DND-41 (cell line): ENCODE results near the gene KLF15.

Source experiments
- ATAC-seq: fragments of 200-7000 bp; cut with Tn5 transposase; 3 replicates; pipeline ENCODE4 v1.9.1; 2021; ENCODE audit warnings: low read depth; ENCODE audit not compliant: insufficient read depth
- DNase-seq: peaks from one replicate; pipeline ENCODE4 v3.0.0-alpha.2; 2020
- H2AFZ ChIP-seq: 2 replicates; pipeline ENCODE4 v1.6.0; 2012; ENCODE audit warnings: low read depth, low read length
- H3K27ac ChIP-seq: 2 replicates; pipeline ENCODE4 v1.5.1; 2012; ENCODE audit warnings: low read length, inconsistent platforms
- H3K27me3 ChIP-seq: fragments of 200-600 bp; sonication (generic); 2 replicates; pipeline ENCODE4 v1.6.0; 2012; ENCODE audit warnings: low read length, mild to moderate bottlenecking, inconsistent platforms; ENCODE audit not compliant: insufficient read depth, poor library complexity
- H3K36me3 ChIP-seq: 2 replicates; pipeline ENCODE4 v1.5.1; 2012; ENCODE audit warnings: low read length, inconsistent platforms; ENCODE audit not compliant: insufficient read depth
- H3K4me1 ChIP-seq: 2 replicates; pipeline ENCODE4 v1.5.1; 2012; ENCODE audit warnings: mild to moderate bottlenecking, low read length; ENCODE audit not compliant: insufficient read depth
- H3K4me2 ChIP-seq: 2 replicates; pipeline ENCODE4 v1.6.0; 2012; ENCODE audit warnings: mild to moderate bottlenecking, moderate library complexity, low read length, inconsistent platforms; ENCODE audit not compliant: insufficient read depth
- H3K4me3 ChIP-seq, 2 experiments: fragments of 200-600 bp in 1 of 2; shearing (Covaris generic) in 1 of 2; 2 replicates each; pipeline ENCODE4 v1.5.1; 2012 to 2016; ENCODE audit warnings: inconsistent platforms in 2 of 2, low read length in 2 of 2, mild to moderate bottlenecking in 2 of 2, low read depth in 1 of 2, moderate library complexity in 1 of 2
- H3K79me2 ChIP-seq: 2 replicates; pipeline ENCODE4 v1.6.0; 2012; ENCODE audit warnings: low read length, inconsistent platforms; ENCODE audit not compliant: insufficient read depth
- H3K9ac ChIP-seq: 2 replicates; pipeline ENCODE4 v1.6.0; 2012; ENCODE audit warnings: low read depth, mild to moderate bottlenecking, inconsistent platforms, low read length, moderate library complexity
- H3K9me3 ChIP-seq: 2 replicates; pipeline ENCODE4 v1.5.1; 2012; ENCODE audit warnings: low read length, moderate library complexity, mild to moderate bottlenecking, inconsistent platforms; ENCODE audit not compliant: insufficient read depth, severe bottlenecking
- H4K20me1 ChIP-seq: 2 replicates; pipeline ENCODE4 v1.6.0; 2012; ENCODE audit warnings: low read length; ENCODE audit not compliant: insufficient read depth
- CTCF ChIP-seq: IDR thresholded peaks from 2 replicates; pipeline ENCODE4 v1.5.1; 2012; ENCODE audit warnings: borderline replicate concordance, low read length, moderate library complexity, mild to moderate bottlenecking; ENCODE audit not compliant: poor library complexity, severe bottlenecking; ENCODE audit errors: extremely low read depth
- EZH2 ChIP-seq: IDR thresholded peaks from 3 replicates; pipeline ENCODE4 v1.6.1; 2012; ENCODE audit warnings: borderline replicate concordance, low read depth, mild to moderate bottlenecking, moderate library complexity, low read length, inconsistent platforms; ENCODE audit not compliant: severe bottlenecking

The KLF15 gene

GRCh38 chr3:126392246-126392645 lies 35.0 kb upstream of the KLF15 start:
- no peak overlapping the region for H2AFZ ChIP-seq
- TF ChIP-seq EZH2 (no peak), CTCF (no peak)

GRCh38 chr3:126391631-126392030 lies 34.4 kb upstream of the KLF15 start:
- no peak overlapping the region for H2AFZ ChIP-seq
- ATAC-seq = no peak
- H3K4me3 ChIP-seq = no peak overlapping the region
- no peaks in the 10 kb centered on the region for H3K79me2 ChIP-seq
- no peaks in the 10 kb centered on the region for H4K20me1 ChIP-seq
- no peaks in the 10 kb centered on the region for H3K4me1 ChIP-seq
- DNase-seq = no peak
- H3K9ac ChIP-seq = no peak overlapping the region
- peaks cover 13% of the 10 kb centered on the region for H3K27me3 ChIP-seq
- TF ChIP-seq EZH2 (no peak), CTCF (no peak)
- H3K4me2 ChIP-seq = no peak overlapping the region
- no peak overlapping the region for H3K27ac ChIP-seq
- no peaks in the 10 kb centered on the region for H3K9me3 ChIP-seq
- H3K36me3 ChIP-seq = no peaks in the 10 kb centered on the region

More at GRCh38 chr3:126392246-126392645, 35.0 kb upstream of the KLF15 start:
- Histone ChIP-seq H3K4me3 (no peak overlapping the region), H3K79me2 (no peaks in the 10 kb centered on the region), H3K9ac (no peak overlapping the region), H3K27me3 (peaks cover 13% of the 10 kb centered on the region), H3K4me2 (no peak overlapping the region), H3K9me3 (no peaks in the 10 kb centered on the region), H3K4me1 (no peaks in the 10 kb centered on the region), H3K36me3 (no peaks in the 10 kb centered on the region), H4K20me1 (no peaks in the 10 kb centered on the region), H3K27ac (no peak overlapping the region)
- ATAC-seq (no peak), DNase-seq (no peak)

GRCh38 chr3:126390751-126391150 lies 33.5 kb upstream of the KLF15 start:
- TF ChIP-seq EZH2 = no peak
- no peak for TF ChIP-seq CTCF
- no peaks in the 10 kb centered on the region for H3K79me2 ChIP-seq
- H3K9ac ChIP-seq = no peak overlapping the region
- H3K9me3 ChIP-seq = no peaks in the 10 kb centered on the region
- no peak overlapping the region for H2AFZ ChIP-seq
- DNase-seq (no peak), ATAC-seq (no peak)
- no peak overlapping the region for H3K4me2 ChIP-seq
- no peaks in the 10 kb centered on the region for H4K20me1 ChIP-seq
- H3K36me3 ChIP-seq = no peaks in the 10 kb centered on the region
- H3K27me3 ChIP-seq = peaks cover 13% of the 10 kb centered on the region
- H3K4me3 ChIP-seq = no peak overlapping the region
- H3K27ac ChIP-seq = no peak overlapping the region
- no peaks in the 10 kb centered on the region for H3K4me1 ChIP-seq

GRCh38 chr3:126390201-126390600 lies 33.0 kb upstream of the KLF15 start:
- no peak overlapping the region for H3K4me2 ChIP-seq
- TF ChIP-seq EZH2 = no peak
- TF ChIP-seq CTCF = no peak

More at GRCh38 chr3:126390201-126390600, 33.0 kb upstream of the KLF15 start:
- no peak for ATAC-seq
- Histone ChIP-seq H3K79me2 (no peaks in the 10 kb centered on the region), H3K9me3 (no peaks in the 10 kb centered on the region), H4K20me1 (no peaks in the 10 kb centered on the region), H3K36me3 (no peaks in the 10 kb centered on the region), H3K27me3 (peaks cover 13% of the 10 kb centered on the region), H3K9ac (no peak overlapping the region), H3K27ac (no peak overlapping the region), H3K4me3 (no peak overlapping the region), H3K4me1 (no peaks in the 10 kb centered on the region), H2AFZ (no peak overlapping the region)
- DNase-seq = no peak
